SK-N-SH treated with all-trans-retinoic acid at 6 μM for 48 hours (cell line): ENCODE measurements around the gene DEPDC7.

ENCODE experiments used
- ATAC-seq: fragments of 200-7000 bp; cut with Tn5 transposase; 3 replicates; pipeline ENCODE4 v1.9.1; 2020; ENCODE audit warnings: mild to moderate bottlenecking, moderate library complexity
- ARNTL ChIP-seq: fragments of 450-650 bp; formaldehyde crosslinking; IDR thresholded peaks from 2 replicates; pipeline ENCODE4 v1.5.0; 2020; ENCODE audit warnings: low read depth, mild to moderate bottlenecking, moderate library complexity, borderline replicate concordance
- CSDC2 ChIP-seq: fragments of 250-450 bp; sonication (Bioruptor Pico); IDR thresholded peaks from 2 replicates; pipeline ENCODE4 v1.5.0; 2020; ENCODE audit warnings: mild to moderate bottlenecking, moderate library complexity
- ESRRG ChIP-seq: fragments of 250-450 bp; sonication (Bioruptor Pico); IDR thresholded peaks from 2 replicates; pipeline ENCODE4 v1.6.1; 2021; ENCODE audit warnings: mild to moderate bottlenecking
- GLIS3 ChIP-seq: fragments of 250-450 bp; sonication (Bioruptor Pico); IDR thresholded peaks from 2 replicates; pipeline ENCODE4 v1.5.0; 2020; ENCODE audit warnings: mild to moderate bottlenecking, moderate library complexity
- ISL1 ChIP-seq: fragments of 250-450 bp; sonication (Bioruptor Pico); IDR thresholded peaks from 2 replicates; pipeline ENCODE4 v2.1.2; 2022; ENCODE audit warnings: mild to moderate bottlenecking, moderate library complexity
- OSR1 ChIP-seq: fragments of 250-450 bp; sonication (Bioruptor Pico); IDR thresholded peaks from 2 replicates; pipeline ENCODE4 v1.8.0; 2022; ENCODE audit warnings: moderate library complexity, mild to moderate bottlenecking, inconsistent platforms
- PATZ1 ChIP-seq: fragments of 250-450 bp; sonication (Bioruptor Pico); IDR thresholded peaks from 2 replicates; pipeline ENCODE4 v1.8.0; 2020; ENCODE audit warnings: mild to moderate bottlenecking, moderate library complexity, borderline replicate concordance
- POU6F1 ChIP-seq: fragments of 250-450 bp; sonication (Bioruptor Pico); IDR thresholded peaks from 2 replicates; pipeline ENCODE4 v1.8.0; 2021; ENCODE audit warnings: low read depth, mild to moderate bottlenecking, moderate library complexity, borderline replicate concordance
- PPARA ChIP-seq: fragments of 250-450 bp; sonication (Bioruptor Pico); IDR thresholded peaks from 2 replicates; pipeline ENCODE4 v1.5.0; 2020; ENCODE audit warnings: mild to moderate bottlenecking, borderline replicate concordance
- RARB ChIP-seq: fragments of 250-450 bp; sonication (Bioruptor Pico); IDR thresholded peaks from 2 replicates; pipeline ENCODE4 v1.8.0; 2021; ENCODE audit warnings: mild to moderate bottlenecking, moderate library complexity
- TCF4 ChIP-seq: fragments of 250-450 bp; sonication (Bioruptor Pico); IDR thresholded peaks from 2 replicates; pipeline ENCODE4 v1.8.0; 2021; ENCODE audit warnings: mild to moderate bottlenecking, moderate library complexity, borderline replicate concordance
- TSHZ2 ChIP-seq: fragments of 250-450 bp; sonication (Bioruptor Pico); IDR thresholded peaks from 2 replicates; pipeline ENCODE4 v1.5.0; 2020; ENCODE audit warnings: mild to moderate bottlenecking, moderate library complexity
- ZFP3 ChIP-seq: fragments of 250-450 bp; sonication (Bioruptor Pico); IDR thresholded peaks from 2 replicates; pipeline ENCODE4 v1.5.0; 2020; ENCODE audit warnings: mild to moderate bottlenecking, moderate library complexity
- ZFP30 ChIP-seq: fragments of 450-650 bp; formaldehyde crosslinking; IDR thresholded peaks from 2 replicates; pipeline ENCODE4 v1.5.0; 2022; ENCODE audit warnings: mild to moderate bottlenecking, moderate library complexity
- ZNF565 ChIP-seq: fragments of 450-650 bp; formaldehyde crosslinking; conservative IDR thresholded peaks from 2 replicates; pipeline ENCODE4 v1.5.0; 2020; ENCODE audit warnings: low read depth, mild to moderate bottlenecking, moderate library complexity
- ZNF8 ChIP-seq: fragments of 450-650 bp; formaldehyde crosslinking; IDR thresholded peaks from 2 replicates; pipeline ENCODE4 v1.5.0; 2020; ENCODE audit warnings: mild to moderate bottlenecking, moderate library complexity
- TF ChIP-seq, protein P1 (sequence below): fragments of 250-450 bp; sonication (Bioruptor Pico); IDR thresholded peaks from 2 replicates; pipeline ENCODE4 v1.5.1; 2021; ENCODE audit warnings: mild to moderate bottlenecking, moderate library complexity
- TF ChIP-seq, protein P2 (sequence below): fragments of 250-450 bp; sonication (Bioruptor Pico); IDR thresholded peaks from 2 replicates; pipeline ENCODE4 v1.5.1; 2020; ENCODE audit warnings: low read depth, mild to moderate bottlenecking, moderate library complexity

DEPDC7 gene

GRCh38 chr11:33052231-33052630, 36.6 kb downstream of the DEPDC7 start:
- TF ChIP-seq TSHZ2 (CRISPR knock-in tag) = no peak
- TF ChIP-seq ARNTL = no peak
- TF ChIP-seq ZNF565 (CRISPR knock-in tag) = no peak
- TF ChIP-seq PATZ1 (CRISPR knock-in tag) = no peak
- no peak for TF ChIP-seq ZFP30 (CRISPR knock-in tag)
- no peak for TF ChIP-seq RARB (CRISPR knock-in tag)
- TF ChIP-seq ZFP3 (CRISPR knock-in tag) = no peak
- TF ChIP-seq, all 23 proteins: peak for 0
- ATAC-seq = no peak

DNA sequence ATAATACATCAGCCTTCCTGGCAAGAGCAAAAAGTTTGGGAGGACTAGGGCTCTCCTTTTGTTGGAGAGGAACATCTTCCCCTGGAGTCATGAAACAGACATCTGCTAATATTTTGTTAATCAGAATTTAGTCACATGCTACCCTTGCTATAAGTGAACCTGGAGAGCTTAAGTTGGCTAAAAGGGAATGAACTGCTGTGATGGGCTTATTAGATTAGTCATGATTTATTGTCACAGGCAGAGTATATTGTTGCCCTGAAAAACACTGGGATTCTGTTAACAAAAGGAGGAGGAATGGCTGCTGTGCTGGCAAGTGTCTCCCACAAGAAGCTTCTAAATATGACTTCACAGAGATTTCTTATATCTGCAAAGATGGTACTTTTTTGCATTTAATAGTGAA, 39.7 kb downstream of the DEPDC7 start:
- TF ChIP-seq, protein P1, sequence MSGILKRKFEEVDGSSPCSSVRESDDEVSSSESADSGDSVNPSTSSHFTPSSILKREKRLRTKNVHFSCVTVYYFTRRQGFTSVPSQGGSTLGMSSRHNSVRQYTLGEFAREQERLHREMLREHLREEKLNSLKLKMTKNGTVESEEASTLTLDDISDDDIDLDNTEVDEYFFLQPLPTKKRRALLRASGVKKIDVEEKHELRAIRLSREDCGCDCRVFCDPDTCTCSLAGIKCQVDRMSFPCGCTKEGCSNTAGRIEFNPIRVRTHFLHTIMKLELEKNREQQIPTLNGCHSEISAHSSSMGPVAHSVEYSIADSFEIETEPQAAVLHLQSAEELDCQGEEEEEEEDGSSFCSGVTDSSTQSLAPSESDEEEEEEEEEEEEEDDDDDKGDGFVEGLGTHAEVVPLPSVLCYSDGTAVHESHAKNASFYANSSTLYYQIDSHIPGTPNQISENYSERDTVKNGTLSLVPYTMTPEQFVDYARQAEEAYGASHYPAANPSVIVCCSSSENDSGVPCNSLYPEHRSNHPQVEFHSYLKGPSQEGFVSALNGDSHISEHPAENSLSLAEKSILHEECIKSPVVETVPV (CRISPR knock-in tag) = no peak
- TF ChIP-seq, protein P2, sequence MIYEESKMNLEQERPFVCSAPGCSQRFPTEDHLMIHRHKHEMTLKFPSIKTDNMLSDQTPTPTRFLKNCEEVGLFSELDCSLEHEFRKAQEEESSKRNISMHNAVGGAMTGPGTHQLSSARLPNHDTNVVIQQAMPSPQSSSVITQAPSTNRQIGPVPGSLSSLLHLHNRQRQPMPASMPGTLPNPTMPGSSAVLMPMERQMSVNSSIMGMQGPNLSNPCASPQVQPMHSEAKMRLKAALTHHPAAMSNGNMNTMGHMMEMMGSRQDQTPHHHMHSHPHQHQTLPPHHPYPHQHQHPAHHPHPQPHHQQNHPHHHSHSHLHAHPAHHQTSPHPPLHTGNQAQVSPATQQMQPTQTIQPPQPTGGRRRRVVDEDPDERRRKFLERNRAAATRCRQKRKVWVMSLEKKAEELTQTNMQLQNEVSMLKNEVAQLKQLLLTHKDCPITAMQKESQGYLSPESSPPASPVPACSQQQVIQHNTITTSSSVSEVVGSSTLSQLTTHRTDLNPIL (CRISPR knock-in tag) = 0 out of 2 replicates have a peak, but pooled peaks have one; percentile 38
- TF ChIP-seq ESRRG (CRISPR knock-in tag) (no peak), TSHZ2 (CRISPR knock-in tag) (peak; percentile 81; the same call in 1 of the 2 replicates), ZNF565 (CRISPR knock-in tag) (no peak), TCF4 (CRISPR knock-in tag) (peak; percentile 74; the same call in 1 of the 2 replicates), ARNTL (no peak), OSR1 (CRISPR knock-in tag) (no peak), GLIS3 (CRISPR knock-in tag) (0 out of 2 replicates have a peak, but pooled peaks have one; percentile 59), ISL1 (peak; percentile 81)
- TF ChIP-seq, all 23 proteins: peak for 5
- peak; percentile 88 for ATAC-seq

DNA sequence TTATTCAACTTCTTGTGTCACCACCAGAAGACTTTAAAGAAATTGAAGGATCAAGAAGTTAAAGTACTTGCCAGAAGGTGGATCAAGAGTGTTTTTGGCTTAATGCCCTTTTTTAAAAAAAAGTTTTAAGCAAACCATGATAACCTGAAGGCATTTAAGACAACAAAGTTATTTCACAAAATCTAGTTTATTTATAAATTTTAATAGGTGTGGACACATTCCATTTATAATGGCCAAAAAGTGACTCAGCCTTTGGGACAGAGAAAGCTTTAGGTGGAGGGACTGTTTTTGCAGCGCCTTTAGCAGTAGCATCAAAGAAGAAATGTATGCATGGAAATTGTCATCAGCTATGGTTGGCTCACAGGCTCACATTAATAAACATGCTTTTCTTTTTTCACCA, 41.6 kb downstream of the DEPDC7 start:
- peak; percentile 35 for TF ChIP-seq ISL1
- no peak for TF ChIP-seq ARNTL
- ATAC-seq = no peak

DNA sequence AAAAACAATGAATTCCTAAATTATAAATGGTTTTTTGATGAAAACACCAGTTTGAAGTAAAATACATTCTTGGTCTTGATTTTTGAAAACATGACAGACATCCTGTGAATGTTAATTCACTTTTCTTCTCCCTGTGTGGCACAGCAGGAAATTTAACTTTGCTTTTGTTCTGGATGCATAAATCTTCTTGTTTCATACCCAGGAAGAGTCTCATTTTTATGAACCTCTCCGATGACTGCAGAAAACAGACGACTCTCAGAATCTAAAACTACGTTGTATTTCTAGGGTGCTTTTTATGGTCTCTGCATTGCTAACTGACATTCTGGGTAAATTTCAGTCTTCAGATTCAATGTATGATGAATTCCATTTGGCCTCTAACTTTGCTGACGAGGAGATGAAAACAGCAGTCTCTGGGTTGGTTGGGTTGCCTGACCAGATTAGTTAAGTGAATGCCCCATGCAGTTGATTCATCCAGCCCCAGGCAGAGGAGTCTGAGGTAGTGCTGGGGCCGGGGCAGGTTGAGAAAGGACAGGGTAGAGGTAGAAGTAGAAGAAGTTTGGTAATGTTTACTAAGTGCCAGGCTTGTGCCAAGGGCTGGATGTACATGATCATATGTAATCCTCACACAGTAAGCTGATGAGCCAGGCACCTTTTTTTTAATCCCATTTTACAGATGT, 43.8 kb downstream of the DEPDC7 start:
- no peak for ATAC-seq
- no peak for TF ChIP-seq ISL1
- TF ChIP-seq GLIS3 (CRISPR knock-in tag) = no peak
- TF ChIP-seq, protein P1 (CRISPR knock-in tag) = no peak
- no peak for TF ChIP-seq POU6F1 (CRISPR knock-in tag)
- TF ChIP-seq PPARA = no peak
- TF ChIP-seq ARNTL = no peak
- no peak for TF ChIP-seq ZNF8 (CRISPR knock-in tag)
- no peak for TF ChIP-seq CSDC2 (CRISPR knock-in tag)
- TF ChIP-seq ZFP30 (CRISPR knock-in tag) = no peak
- no peak for TF ChIP-seq PATZ1 (CRISPR knock-in tag)
